Stimulated activated CD8-positive, alpha-beta memory T cell treated with anti-CD3 and anti-CD28 coated beads, Interleukin-15, amount 100 ng/mL, for 1 hour (primary cell): ENCODE results near the gene TMEM198.
A peak's percentile ranks its signal among the peaks of the same experiment; 100 is the strongest.

Source experiments
- DNase-seq: peaks from one replicate; pipeline ENCODE4 v3.0.0-alpha.2; 2020; ENCODE audit warnings: low read depth

The TMEM198 gene

DNA sequence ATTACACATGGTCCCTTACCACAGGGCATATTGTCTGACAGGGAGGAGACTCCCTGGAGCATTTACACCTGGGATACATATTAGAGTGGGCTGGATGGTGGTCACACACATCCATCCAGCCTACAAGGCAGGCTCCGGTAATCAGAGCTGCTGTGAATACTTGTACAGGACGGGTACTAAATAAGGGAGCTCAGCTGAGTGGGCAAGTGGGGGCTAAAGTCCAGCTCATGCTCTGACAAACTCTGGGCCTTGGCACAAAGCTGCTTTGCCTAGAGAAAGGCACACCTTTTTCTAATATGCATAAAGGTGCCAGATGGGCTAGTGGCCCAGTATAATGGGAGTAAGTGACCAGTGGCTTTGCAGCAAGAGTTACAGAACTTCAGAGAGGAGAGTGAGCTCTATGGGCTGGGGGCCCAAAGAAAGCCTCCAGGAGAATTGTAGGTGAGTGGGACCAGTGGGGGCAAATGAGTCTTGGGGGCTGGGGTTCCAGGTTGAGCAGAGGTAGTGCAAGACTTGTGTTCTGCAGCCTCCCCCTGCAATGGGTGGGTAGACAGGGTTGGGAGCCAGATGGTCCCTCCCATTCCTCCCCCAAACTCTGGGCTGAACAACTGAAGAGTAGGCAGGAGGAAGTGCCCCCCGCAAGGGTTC is 1.6 kb downstream of the TMEM198 start:
- DNase-seq = no peak

DNA sequence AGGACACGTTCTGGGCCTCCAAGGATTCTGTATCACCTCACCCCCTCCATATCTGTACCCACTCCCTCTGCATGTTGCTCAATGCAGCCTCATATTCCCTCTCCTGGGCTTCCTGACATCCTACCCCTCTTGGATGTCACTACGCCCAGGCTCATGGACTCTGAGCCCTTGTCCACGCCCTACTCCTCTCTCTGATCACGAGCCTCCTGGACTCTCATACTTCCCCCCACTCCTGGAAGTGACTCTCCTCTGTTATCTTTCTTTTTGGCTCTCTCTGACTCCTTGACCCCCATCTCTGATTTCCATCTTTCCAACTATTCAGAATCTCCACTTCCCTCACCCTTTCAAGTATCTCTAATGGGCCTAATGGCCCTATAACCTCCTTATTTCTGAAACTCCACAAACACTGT is 2.1 kb downstream of the TMEM198 start:
- DNase-seq = no peak

- DNase-seq = no peak
Observed at GRCh38 chr2:219547621-219548020, 3.8 kb downstream of the TMEM198 start.

DNA sequence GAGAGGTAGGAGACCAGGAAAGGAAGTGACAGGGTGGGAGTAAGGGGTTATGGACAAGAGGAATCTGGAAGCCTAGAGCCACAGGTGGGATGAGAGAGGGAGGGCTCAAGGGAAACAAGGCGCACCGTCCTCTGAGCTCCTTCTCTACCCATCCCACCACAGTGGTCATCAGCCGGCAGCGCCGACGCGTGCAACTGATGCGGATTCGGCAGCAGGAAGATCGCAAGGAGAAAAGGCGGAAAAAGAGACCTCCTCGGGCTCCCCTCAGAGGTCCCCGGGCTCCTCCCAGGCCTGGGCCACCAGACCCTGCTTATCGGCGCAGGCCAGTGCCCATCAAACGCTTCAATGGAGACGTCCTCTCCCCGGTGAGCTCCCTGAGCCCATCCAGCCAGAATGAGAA is 5.2 kb downstream of the TMEM198 start:
- no peak for DNase-seq

- DNase-seq = no peak
Observed at GRCh38 chr2:219549619-219550018, 5.8 kb downstream of the TMEM198 start.

GRCh38 chr2:219551441-219552381 is 7.9 kb downstream of the TMEM198 start:
- no peak for DNase-seq

- peak; percentile 63 for DNase-seq
Observed at GRCh38 chr2:219552382-219553167, 8.7 kb downstream of the TMEM198 start.

GRCh38 chr2:219553168-219553417 is 9.3 kb downstream of the TMEM198 start:
- no peak for DNase-seq

DNA sequence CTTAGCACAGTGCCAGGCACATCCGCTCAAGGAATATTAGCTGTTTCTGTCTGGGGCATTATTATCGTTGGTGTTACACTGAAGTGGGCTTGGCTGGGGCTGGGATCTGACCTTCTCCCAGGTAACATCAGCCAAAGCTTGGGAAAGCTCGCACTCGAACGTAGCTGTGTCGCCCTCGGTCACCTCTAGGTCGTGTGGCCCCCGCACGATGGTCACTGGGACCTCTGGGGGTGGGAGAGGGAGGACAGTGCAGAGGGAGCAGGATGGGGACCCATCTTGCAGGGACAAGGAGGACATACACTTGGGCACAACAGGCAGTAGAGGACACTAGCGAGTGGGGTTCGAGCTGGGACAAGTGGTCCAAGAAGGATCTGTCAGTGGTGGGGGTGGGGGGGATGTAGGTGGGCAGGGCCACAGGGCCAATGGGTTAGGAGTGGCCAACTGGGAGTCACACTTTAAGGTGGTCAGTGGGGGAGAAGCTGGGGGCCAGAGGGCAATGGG is 9.7 kb downstream of the TMEM198 start:
- no peak for DNase-seq

DNA sequence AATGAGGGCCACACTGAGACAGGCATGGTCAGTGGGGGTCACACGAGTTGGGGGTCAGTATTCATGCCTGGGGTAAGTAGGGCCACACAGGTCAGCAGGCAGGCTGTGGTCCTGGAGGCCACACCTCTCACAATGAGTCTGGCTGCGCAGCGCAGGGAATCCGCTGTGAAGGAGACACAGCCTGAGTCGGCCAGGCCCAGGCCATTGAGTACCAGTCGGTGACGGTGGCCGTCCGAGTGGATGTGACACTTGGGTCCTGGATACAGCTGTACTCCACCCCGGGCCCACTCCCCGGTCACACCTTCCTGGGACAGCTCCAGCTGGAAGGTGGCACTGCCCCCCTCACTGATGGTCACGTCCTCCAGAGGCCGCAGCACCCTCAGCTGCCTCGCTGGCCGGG is 10.5 kb downstream of the TMEM198 start:
- no peak for DNase-seq

DNA sequence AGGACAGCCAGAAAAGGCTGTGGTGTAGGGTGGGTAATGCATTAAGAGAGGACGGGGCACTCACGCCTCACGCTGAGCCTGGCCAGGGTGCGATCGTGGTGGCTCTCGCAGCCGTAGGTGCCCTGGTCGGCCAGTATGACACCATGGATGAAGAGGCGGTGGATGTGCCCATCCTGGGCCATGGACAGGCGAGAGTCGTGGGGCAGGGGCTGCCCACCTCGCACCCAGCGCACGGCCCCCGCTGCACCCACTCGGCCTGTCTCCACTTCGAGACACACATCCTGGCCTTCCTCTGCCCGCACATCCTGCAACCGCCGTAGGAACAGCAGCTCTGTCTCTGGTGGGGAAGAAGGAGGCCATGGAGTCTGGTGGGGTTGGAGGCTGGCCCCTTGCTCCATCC is 12.1 kb downstream of the TMEM198 start:
- no peak for DNase-seq

GRCh38 chr2:219556413-219556812 is 12.6 kb downstream of the TMEM198 start:
- DNase-seq = no peak

GRCh38 chr2:219557320-219557719 is 13.5 kb downstream of the TMEM198 start:
- no peak for DNase-seq

DNA sequence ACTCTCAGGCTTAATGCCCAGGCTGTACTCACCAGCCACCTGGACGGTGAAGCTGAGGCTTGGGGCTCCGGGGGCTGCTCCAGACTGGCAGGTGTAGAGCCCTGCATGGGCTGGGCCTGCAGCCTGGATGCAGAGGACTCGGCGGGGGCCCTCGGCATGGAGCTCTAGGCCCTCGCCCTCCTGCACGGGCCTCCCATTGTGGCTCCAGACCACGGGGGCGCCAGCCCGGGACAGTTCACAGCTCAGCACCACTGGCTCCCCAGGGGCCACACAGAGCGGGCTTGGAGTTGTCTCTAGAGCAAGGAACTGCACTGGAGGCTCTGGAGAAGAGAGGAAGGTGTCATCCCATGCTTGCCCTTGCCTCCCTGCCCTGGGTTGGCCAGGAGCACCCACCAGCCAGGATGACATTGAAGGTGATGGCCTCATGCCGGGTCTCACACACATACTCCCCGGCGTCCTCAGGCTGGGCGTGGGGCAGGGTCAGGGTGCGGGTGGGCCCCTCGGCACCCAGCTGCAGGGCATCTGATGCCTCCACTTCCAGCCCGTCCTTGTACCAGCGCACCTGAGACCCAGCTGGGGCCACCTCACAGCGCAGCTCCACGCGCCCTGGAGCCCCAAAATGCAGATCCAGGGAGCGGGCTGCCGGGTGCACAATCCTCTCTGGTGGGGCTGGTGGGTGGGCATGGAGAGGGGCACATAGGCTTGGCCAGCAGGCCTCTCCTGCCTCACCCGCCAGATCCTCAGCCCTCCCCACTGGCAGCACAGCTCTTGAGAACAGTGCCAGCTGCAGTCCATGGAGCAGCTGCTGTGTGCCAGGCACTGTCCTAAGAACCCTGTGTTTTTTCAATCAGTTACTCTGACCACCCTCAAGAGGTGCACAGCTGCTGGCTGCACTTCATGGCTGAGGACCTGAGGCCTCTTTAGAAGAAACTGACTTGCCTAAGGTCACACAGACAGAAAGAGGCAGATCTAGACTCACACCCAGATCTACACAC is 14.3 kb downstream of the TMEM198 start:
- no peak for DNase-seq

- no peak for DNase-seq
Observed at GRCh38 chr2:219559156-219559915, 15.5 kb downstream of the TMEM198 start.

- DNase-seq = no peak
Observed at GRCh38 chr2:219560037-219560892, 16.4 kb downstream of the TMEM198 start.

GRCh38 chr2:219560893-219561178 is 17.0 kb downstream of the TMEM198 start:
- no peak for DNase-seq

DNA sequence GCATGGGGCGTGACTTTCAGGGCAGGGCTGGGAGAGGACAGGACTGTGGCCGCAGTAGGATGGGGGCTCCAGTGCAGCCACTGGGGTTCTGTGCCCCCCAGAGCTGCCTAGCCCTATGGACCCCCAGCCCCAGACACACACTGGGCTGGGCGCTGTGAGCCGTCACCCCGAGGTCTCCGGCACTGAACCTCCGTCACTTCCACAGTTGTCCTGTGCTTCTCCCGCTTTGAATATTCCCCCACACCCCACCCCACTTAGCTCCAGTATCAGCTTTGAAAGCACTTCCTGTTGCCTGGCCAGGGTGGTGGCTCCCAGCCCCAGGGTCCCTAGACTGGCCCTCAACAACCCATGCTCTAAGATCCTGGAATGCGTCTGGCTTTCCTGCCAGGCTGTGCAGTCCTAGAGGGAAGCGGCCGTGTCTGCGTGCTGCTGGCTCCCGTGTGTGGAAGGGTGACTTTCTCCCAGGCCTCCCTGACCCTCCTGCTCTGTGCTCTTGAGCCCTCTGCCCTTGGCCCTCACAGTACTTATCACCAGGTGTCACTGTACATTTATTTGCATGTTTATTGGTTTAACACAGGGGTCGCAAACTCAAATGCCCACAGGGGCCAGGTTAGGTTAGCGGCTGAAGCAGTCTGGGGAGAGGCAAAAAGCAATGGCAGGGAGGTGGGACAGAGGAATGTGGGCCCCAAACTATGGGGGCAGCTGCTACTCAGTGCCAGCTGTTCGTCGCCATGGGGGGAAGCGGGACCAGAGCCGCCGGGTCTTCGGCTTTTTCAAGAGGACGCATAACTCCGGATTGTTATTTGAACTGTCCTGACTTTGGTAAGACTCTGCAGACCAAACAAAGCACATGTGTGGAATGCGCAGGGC is 17.6 kb downstream of the TMEM198 start:
- no peak for DNase-seq
